NCI-H2107 treated with DMSO at 0.1 percent for 48 hours (cell line): ENCODE measurements around the gene SMPD4.
"Not testable (repeated sequence)": the region's sequence is repeated elsewhere in the genome, so short reads cannot be mapped to it uniquely, and the experiment has no call there.

Experiments used
- DNase-seq: peaks from one replicate; lab custom pipeline; 2025; ENCODE audit not compliant: unreplicated experiment; lab: John Stamatoyannopoulos, UW

The SMPD4 gene

GRCh38 chr2:130157825-130158514 is 23.4 kb downstream of the SMPD4 start:
- not testable (repeated sequence) for DNase-seq

DNA sequence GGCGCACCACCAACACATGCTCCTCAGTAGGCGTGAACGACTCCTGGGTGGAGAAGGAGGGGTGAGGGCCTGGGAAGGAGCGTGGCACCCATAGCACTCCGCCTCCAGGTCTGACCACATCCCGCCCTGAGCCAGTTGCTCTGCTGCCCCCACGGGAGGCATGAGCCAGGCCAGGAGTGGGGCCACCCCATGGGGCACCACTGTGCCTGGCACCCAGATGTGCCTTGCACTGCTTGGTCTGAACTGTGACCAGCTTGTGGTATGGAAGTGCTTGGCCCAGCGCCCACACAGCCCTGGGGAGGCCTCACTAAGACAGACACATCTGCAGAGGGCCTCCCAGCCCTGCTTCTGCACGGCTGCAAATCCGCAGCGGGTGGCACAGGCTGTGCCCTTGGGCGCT is 24.0 kb downstream of the SMPD4 start:
- not testable (repeated sequence) for DNase-seq

GRCh38 chr2:130156624-130157004 is 24.8 kb downstream of the SMPD4 start:
- no peak for DNase-seq

GRCh38 chr2:130155956-130156623 is 25.3 kb downstream of the SMPD4 start:
- peak; percentile 50 for DNase-seq

GRCh38 chr2:130154773-130155765 is 26.3 kb downstream of the SMPD4 start:
- DNase-seq, result no peak

DNA sequence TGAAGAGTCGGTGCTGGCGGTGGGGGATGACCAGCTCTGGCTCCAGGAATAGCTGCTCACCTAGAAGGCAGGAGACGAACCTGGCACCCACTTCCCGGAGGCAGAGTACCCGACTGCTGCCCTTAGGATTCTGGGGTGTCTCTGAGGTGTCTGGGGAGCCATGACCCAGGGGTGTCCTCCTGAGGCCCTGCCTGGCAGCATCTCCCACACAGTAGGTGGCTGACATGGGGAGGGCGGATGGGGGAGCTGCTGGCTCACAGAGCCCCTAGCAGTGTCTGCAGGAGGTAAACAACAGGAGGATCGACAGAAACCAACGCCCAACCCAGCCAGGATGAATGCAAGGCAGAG is 27.0 kb downstream of the SMPD4 start:
- not testable (repeated sequence) for DNase-seq

- DNase-seq, result not testable (repeated sequence)
Measured at GRCh38 chr2:130153721-130154422, 27.5 kb downstream of the SMPD4 start.

- no peak for DNase-seq
Measured at GRCh38 chr2:130152816-130153595, 28.4 kb downstream of the SMPD4 start.

DNA sequence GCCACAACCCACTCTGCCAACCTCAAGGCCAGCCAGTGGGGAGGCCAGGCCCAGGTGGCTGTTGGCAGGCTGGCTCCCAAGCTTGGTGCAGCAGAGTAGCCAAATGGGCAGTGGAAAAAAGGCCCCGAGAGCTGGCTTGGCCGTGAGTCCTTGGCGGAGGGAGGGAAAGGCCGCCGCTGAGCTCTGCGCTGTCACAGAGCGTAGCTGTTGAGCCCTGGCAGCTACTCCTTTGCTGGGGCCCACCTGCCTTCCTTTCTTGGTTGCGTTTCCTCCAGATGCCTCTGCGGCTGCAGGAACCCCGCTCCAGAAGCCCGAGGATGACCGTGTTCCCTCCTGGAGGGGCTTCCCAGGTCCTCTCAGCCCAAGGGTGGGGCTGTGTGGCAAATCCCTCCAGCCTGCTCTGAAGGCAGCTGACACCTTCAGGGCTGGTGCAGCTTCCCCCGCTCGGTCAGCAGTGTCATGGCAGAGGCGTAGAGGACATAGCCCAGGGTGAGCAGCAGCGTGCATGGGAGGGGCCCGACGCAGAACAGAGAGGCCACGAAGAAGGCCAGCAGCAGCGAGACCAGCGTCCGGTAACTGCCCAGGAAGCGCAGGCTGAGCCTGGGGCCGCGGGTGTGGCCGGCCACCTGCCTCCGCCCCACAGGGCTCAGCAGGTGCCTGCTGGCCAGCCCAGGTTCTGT is 29.1 kb downstream of the SMPD4 start:
- DNase-seq, result not testable (repeated sequence)

GRCh38 chr2:130151145-130151512 is 30.3 kb downstream of the SMPD4 start:
- not testable (repeated sequence) for DNase-seq

DNA sequence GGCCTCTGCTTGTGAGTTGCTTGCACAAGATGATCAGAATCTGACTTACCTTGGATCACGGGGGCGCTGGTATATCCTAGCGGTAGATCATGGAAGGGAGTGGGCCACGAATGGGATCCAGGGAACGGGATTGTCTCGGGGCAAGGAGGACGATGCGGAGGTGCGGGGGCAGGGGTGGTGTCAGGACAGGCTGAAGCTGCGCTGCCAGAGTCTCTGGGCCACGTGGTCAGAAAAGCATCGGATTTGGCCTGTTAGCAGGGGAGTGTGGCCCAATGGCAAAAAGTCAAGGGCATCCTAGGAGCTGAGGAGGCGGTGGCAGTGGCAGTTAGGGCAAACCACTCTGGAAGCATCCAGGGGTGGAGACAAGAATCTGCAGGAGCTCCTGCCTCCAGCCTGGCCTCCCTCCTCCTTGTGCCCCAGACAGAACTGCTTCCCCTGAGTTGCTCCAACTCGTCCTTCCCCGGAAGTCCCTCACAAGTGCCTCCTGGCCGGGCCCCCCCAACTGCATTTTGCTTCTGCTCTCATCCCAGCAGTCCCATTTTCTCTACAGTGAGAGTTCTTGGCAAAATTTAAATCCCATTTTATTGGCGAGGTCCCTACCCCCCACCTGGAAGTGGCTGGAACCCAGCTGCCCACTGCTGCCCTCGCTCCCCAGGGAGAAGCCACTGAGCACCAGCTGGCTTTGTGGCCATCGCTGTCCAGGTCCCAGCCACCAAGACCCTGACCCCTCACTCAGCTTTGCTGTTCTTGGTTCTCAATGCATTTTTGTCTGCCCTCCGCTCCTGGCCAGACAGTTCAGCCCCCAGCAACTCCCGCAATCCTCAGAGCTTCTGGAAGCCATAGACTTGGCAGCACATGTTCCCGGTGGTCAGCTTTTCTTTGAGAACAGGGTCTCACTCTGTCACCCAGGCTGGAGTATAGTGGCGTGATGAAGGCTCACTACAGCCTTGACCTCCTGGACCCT is 30.9 kb downstream of the SMPD4 start:
- no peak for DNase-seq

GRCh38 chr2:130148515-130148914 is 32.9 kb downstream of the SMPD4 start:
- DNase-seq, result not testable (repeated sequence)

DNA sequence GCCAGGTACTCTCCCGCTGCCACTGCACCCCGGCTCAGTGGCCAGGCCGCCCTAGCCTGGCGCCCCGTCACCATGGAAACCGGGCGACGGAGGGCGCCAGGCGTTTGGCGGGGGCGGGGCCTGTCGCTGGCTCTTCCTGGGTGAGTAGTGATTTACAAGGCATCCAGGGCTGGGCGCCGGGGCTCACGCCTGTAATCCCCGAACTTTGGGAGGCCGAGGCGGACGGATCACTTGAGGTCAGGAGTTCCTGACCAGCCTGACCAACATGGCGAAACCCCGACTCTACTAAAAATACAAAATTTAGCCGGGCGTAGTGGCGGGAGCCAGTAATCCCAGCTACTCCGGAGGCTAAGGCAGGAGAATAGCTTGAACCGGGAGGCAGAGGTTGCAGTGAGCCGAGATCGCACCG is 36.4 kb downstream of the SMPD4 start, which contains the start of gene CCDC74B:
Gene CCDC74B (minus strand): TSS at position 107 of the 409 bp plus-strand sequence. CDS start 116 bp downstream, outside the sequence.
- peak; percentile 20 for DNase-seq

GRCh38 chr2:130143266-130144039 is 37.9 kb downstream of the SMPD4 start:
- DNase-seq, result not testable (repeated sequence)

- not testable (repeated sequence) for DNase-seq
Measured at GRCh38 chr2:130142396-130143265, 38.8 kb downstream of the SMPD4 start.

DNA sequence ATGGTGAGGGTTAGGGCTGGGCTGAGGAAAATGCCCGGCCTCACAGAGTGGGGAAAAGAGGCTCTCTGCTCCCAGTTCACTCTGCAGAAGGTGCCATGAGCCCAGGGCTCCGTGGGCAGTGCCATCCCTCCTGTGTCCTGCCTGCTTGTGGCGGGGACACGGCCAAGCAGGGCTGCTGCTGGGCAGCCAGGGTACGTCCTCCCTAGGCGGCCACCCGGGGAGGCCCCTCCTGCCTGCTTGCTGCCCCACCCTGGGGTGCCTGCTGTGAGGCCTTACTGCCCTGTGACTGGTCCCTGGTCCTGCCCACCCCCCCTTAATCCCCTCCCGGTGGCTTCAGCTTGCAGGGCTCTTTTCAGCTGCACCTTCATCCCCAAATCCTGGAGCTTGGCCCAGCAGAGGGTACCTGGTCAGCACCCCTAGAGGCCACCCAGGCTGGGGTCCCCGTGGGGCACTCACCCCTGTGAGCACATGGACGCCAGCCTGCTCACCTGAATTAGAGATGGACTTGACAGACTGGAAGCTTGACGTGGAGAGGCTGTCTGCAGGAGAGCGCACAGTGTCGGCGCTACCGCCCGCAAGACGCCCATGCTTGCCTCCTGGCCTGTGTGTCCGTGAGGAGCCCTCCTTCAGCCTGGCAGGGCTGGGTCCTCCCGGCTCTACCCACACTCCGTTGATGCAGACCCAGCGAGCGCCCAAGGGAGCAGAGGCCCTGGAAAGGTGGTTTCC is 39.6 kb downstream of the SMPD4 start:
- not testable (repeated sequence) for DNase-seq
